Subcutaneous adipose tissue (tissue), 4 donors: ENCODE measurements around the gene CLC. TPM values are rescaled to one million over a fixed set of nuclear protein-coding genes. Genes with fewer than 3 reads are reported as not detected.

Experiments used
- CTCF ChIP-seq: fragments of 450-650 bp; IDR thresholded peaks from one replicate; pipeline ENCODE4 v1.5.1; 2016; ENCODE audit warnings: low read depth, mild to moderate bottlenecking, control low read depth, antibody characterized with exemption, moderate library complexity
- total RNA-seq, 4 donors: library from RNA; depleted of rRNA; stranded (reverse); fragments of >200 nt; gene quantifications; one replicate each; pipeline ENCODE4 v1.1.0, GENCODE V29; 2016

Gene CLC
- total RNA-seq, 4 donors from 2014 or later, result not detected

GRCh38 chr19:39740395-39740794 lies 2.6 kb upstream of the CLC start:
- no peak for TF ChIP-seq CTCF

GRCh38 chr19:39738814-39739213 lies 985 bp upstream of the CLC start:
- no peak for TF ChIP-seq CTCF

GRCh38 chr19:39737351-39737750 lies 478 bp downstream of the CLC start:
- no peak for TF ChIP-seq CTCF

GRCh38 chr19:39736088-39736487 lies 1.7 kb downstream of the CLC start:
- no peak for TF ChIP-seq CTCF

- no peak for TF ChIP-seq CTCF
These were observed 2.1 kb downstream of the CLC start for GRCh38 chr19:39735688-39736087.

GRCh38 chr19:39733841-39734240 lies 4.0 kb downstream of the CLC start:
- no peak for TF ChIP-seq CTCF

- TF ChIP-seq CTCF, result no peak
These were observed 6.1 kb downstream of the CLC start for GRCh38 chr19:39731685-39732084.

- no peak for TF ChIP-seq CTCF
These were observed 8.2 kb downstream of the CLC start for GRCh38 chr19:39729594-39729993.
